ENCODE results near the gene TYW1. TPM values are rescaled to one million over a fixed set of nuclear protein-coding genes. Genes with fewer than 3 reads are reported as not detected.
"Not testable (repeated sequence)": the region's sequence is repeated elsewhere in the genome, so short reads cannot be mapped to it uniquely, and the experiment has no call there.

Gene TYW1
- total and polyA plus RNA-seq, 2 of the 4 experiments (the other 2 are of a cell fraction), result 10.7 to 23.7 TPM

DNA sequence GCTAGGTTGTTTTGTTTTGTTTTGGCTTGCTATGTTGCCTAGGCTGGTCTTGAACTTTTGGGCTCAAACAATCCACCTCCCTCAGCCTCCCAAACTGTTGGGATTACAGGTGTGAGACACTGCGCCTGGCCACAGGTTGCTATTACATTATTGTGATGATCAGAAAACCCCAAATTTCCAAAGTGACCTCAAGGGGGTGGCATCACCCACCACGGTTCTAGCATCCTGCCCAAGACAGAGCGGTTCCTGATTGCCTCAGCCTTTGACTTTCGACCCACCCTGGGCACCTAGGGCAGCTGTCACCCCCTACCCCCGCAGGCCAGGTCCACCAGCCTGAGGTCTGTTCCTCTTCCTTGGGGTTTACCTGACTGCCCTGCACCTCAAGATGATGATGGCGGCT is 29.6 kb upstream of the TYW1 start:
- WGBS, 2 experiments (ENCODE audit: extremely low coverage in 2 of 2, insufficient read length in 1 of 2), result no CpG with 5 or more reads among the region's 6 CpGs
- no peak for TF ChIP-seq POLR2A (IDR thresholded peaks at IDR 0.05; ENCODE audit: low read depth, low read length)
- Histone ChIP-seq H2AK9ac (replicated peaks; ENCODE audit: low read depth, low read length, poor library complexity) (no peak overlapping the region), H3K23ac (ENCODE audit: low read depth, low read length) (no peak overlapping the region), H3K9me3 (ENCODE audit: control insufficient read depth, insufficient read depth, low read length) (no peaks in the 10 kb centered on the region), H3K4ac (ENCODE audit: low read depth, low read length) (no peak overlapping the region), H3K18ac (ENCODE audit: low read depth, low read length) (no peak overlapping the region), H4K8ac (ENCODE audit: low read depth in 2 of 2, low read length in 2 of 2) (no peak overlapping the region), H3K56ac (ENCODE audit: extremely low read depth, insufficient read depth, low read length) (no peak overlapping the region), H3K36me3 (ENCODE audit: control insufficient read depth, insufficient read depth, low read length) (0 out of 2 replicates have a peak, but pooled peaks cover 2% of the 10 kb centered on the region), H2BK15ac (ENCODE audit: low read depth, low read length) (no peak overlapping the region), H3K9me1 (ENCODE audit: insufficient read depth, low read length) (no peaks in the 10 kb centered on the region), H2BK5ac (ENCODE audit: low read depth, low read length, poor library complexity, severe bottlenecking) (no peak overlapping the region), H3K4me2 (ENCODE audit: low read depth, low read length) (no peak overlapping the region), H2BK120ac (ENCODE audit: low read depth, low read length) (no peak overlapping the region), H4K5ac (ENCODE audit: low read depth, low read length) (no peak overlapping the region), H4K91ac (ENCODE audit: insufficient read depth, low read depth, low read length) (no peak overlapping the region), H2AK5ac (ENCODE audit: low read depth, low read length) (no peak overlapping the region; the same call in 1 of the 2 replicates), H2BK20ac (ENCODE audit: low read depth, low read length) (no peak overlapping the region), H3K14ac (replicated peaks; ENCODE audit: low read depth, low read length) (no peak overlapping the region), H3K27ac (ENCODE audit: insufficient read depth, low read length) (no peak overlapping the region), H3K9ac (ENCODE audit: low read depth, low read length) (no peak overlapping the region), H3K27me3 (ENCODE audit: control insufficient read depth, insufficient read depth, low read length) (no peaks in the 10 kb centered on the region), H3K79me1 (ENCODE audit: low read depth in 1 of 2, low read length in 2 of 2) (0 out of 4 replicates have a peak, but pooled peaks cover 0 to 3% of the 10 kb centered on the region in 2 experiments), H4K20me1 (ENCODE audit: insufficient read depth, low read length) (no peaks in the 10 kb centered on the region), H3K4me1 (ENCODE audit: control insufficient read depth, insufficient read depth, low read length) (no peaks in the 10 kb centered on the region), H2AFZ (replicated peaks; ENCODE audit: low read length, poor library complexity) (no peak overlapping the region), H3K4me3 (ENCODE audit: insufficient read depth, low read depth, low read length) (no peak overlapping the region)
- BruUV-seq (replicated peaks), result no TSS peak
- in situ Hi-C loops (cut with MboI; ENCODE audit: low sequenced_read_pairs) (no loop called here), dilution Hi-C loops (cut with HindIII; ENCODE audit: low sequenced_read_pairs, unreplicated experiment) (no loop called here), intact Hi-C loops (cut with micrococcal nuclease) (no loop called here)
- CTCF ChIA-PET, result interaction anchor here (1.3 kb wide), 1 partner anchor 10 kb away, joined by 3 read pairs; no protein-coding TSS in a partner anchor
- ATAC-seq (ENCODE audit: low read depth), result no peak
- no peak for DNase-seq
- POLR2A ChIA-PET (ENCODE audit: unreplicated experiment), result no interaction called here

DNA sequence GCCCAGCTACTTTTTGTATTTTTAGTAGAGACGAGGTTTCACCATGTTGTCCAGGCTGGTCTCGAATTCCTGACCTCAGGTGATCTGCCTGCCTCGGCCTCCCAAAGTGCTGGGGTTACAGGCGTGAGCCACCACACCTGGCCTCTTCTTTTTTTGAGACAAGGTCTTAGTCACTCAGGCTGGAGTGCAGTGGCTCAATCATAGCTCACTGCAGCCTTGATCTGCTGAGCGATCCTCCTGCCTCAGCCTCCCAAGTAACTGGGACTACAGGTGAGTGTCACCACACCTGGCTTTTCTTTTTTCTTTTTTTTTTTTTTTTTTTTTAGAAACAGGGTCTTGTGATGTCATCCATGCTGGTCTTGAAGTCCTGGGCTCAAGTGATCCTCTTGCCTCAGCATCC is 27.6 kb upstream of the TYW1 start:
- H3K36me3 ChIP-seq (ENCODE audit: control insufficient read depth, insufficient read depth, low read length); H2BK5ac ChIP-seq (ENCODE audit: low read depth, low read length, poor library complexity, severe bottlenecking); H3K9me3 ChIP-seq (ENCODE audit: control insufficient read depth, insufficient read depth, low read length); H4K91ac ChIP-seq (ENCODE audit: insufficient read depth, low read depth, low read length); H3K56ac ChIP-seq (ENCODE audit: extremely low read depth, insufficient read depth, low read length); DNase-seq; H3K23ac ChIP-seq (ENCODE audit: low read depth, low read length); H2AK9ac ChIP-seq (replicated peaks; ENCODE audit: low read depth, low read length, poor library complexity); H4K20me1 ChIP-seq (ENCODE audit: insufficient read depth, low read length); H2AK5ac ChIP-seq (ENCODE audit: low read depth, low read length); H2BK15ac ChIP-seq (ENCODE audit: low read depth, low read length); POLR2A ChIA-PET (ENCODE audit: unreplicated experiment); H3K27me3 ChIP-seq (ENCODE audit: control insufficient read depth, insufficient read depth, low read length); H3K14ac ChIP-seq (replicated peaks; ENCODE audit: low read depth, low read length); H3K9ac ChIP-seq (ENCODE audit: low read depth, low read length); H3K4me1 ChIP-seq (ENCODE audit: control insufficient read depth, insufficient read depth, low read length); H2BK20ac ChIP-seq (ENCODE audit: low read depth, low read length); H3K18ac ChIP-seq (ENCODE audit: low read depth, low read length); H3K4ac ChIP-seq (ENCODE audit: low read depth, low read length); ATAC-seq (ENCODE audit: low read depth); H3K4me2 ChIP-seq (ENCODE audit: low read depth, low read length); dilution Hi-C loops (cut with HindIII; ENCODE audit: low sequenced_read_pairs, unreplicated experiment); H3K4me3 ChIP-seq (ENCODE audit: insufficient read depth, low read depth, low read length); intact Hi-C loops (cut with micrococcal nuclease); H3K27ac ChIP-seq (ENCODE audit: insufficient read depth, low read length); H4K5ac ChIP-seq (ENCODE audit: low read depth, low read length); H4K8ac ChIP-seq (ENCODE audit: low read depth in 2 of 2, low read length in 2 of 2); H3K79me1 ChIP-seq (ENCODE audit: low read depth in 1 of 2, low read length in 2 of 2); H2BK120ac ChIP-seq (ENCODE audit: low read depth, low read length); H2AFZ ChIP-seq (replicated peaks; ENCODE audit: low read length, poor library complexity); BruUV-seq (replicated peaks); H3K9me1 ChIP-seq (ENCODE audit: insufficient read depth, low read length); in situ Hi-C loops (cut with MboI; ENCODE audit: low sequenced_read_pairs): not testable (repeated sequence)
- CTCF ChIA-PET, result interaction anchor here (0.7 kb wide), 1 partner anchor 18 kb away, joined by 4 read pairs; no protein-coding TSS in a partner anchor
- WGBS, 2 experiments (ENCODE audit: extremely low coverage in 2 of 2, insufficient read length in 1 of 2), result 83% methylated on average over 1 of the region's 5 CpGs; no CpG with 5 or more reads in 1 of the 2 experiments
